HG03064 (cell line): ENCODE measurements around the gene ETFBKMT.
"Not testable (repeated sequence)": the region's sequence is repeated elsewhere in the genome, so short reads cannot be mapped to it uniquely, and the experiment has no call there.

Experiments used
- ATAC-seq: cut with Tn5 transposase; IDR thresholded peaks from one replicate; pipeline ENCODE4 v1.9.1; 2021; ENCODE audit warnings: low read depth; ENCODE audit not compliant: unreplicated experiment

Gene ETFBKMT

GRCh38 chr12:31651893-31652521 is 7.5 kb upstream of the ETFBKMT start:
- ATAC-seq = no peak

DNA sequence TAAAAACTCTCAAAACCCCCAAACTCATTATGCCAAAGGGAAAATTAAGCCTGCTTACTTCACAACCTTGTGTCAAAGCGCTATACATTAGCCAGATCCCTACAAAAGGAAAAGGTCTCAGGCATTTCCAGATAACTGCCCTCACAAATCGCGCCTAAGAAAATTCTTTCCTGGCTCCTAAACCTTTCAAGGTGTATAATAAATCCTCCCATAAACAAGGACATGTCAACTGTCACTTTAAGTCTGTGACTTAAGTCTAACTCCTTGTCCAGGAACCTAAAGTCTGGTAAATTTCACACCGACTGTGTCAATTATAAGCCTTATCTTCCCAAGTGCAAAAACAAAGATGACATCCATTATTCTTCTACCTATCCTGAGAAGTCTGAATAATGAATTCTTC is 4.3 kb upstream of the ETFBKMT start:
- ATAC-seq = no peak

DNA sequence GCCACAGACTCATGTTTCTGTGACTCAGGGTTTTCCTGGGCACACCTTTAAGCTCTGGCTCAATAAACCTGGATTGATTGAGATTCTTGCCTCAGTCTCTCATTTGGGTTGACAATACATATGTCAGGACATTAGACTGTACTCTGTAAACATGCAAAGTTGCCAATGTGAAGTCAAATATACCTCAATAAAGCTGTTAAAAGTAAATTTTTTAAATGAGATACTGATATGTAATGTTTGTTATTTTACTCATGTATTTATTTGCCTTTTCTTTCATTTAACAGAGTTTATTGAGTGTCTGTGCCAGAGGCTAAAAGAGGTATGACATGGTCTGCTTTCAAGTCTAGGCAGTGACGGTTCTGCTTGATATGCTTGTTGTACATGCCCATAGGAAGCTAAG is 3.7 kb upstream of the ETFBKMT start:
- no peak for ATAC-seq

DNA sequence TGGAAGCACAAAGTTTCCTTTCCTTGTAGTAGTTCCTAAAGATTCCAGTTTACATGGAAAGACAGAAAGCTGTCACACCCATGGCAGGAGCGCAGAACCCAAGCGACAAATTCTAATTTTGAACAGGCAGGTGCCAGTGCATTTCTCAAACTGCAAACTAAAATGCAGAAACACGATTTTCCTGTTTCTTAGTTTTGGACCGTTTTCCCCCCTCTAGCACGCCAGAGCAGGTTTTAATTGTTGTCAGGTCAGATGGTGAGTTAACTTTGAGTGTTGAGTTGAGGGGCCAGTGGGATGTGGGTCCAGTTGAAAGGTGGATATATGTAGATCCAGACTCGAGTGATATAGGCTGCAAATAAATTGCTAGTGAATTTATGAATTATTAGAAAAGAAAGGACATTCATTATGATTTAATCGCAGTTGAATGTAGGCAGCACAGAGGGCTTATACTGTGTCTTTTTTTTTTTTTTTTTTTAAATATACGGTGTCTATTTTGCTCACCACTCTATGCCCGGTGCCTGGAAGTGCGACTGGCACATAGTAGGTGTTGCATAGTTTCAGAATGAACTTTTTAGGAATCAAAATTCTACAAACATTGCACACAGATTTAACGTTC is 909 bp upstream of the ETFBKMT start:
- peak; percentile 4 for ATAC-seq

- ATAC-seq = no peak
Observed at GRCh38 chr12:31662176-31662849, 2.8 kb downstream of the ETFBKMT start.

GRCh38 chr12:31663576-31663975 is 4.1 kb downstream of the ETFBKMT start:
- no peak for ATAC-seq

DNA sequence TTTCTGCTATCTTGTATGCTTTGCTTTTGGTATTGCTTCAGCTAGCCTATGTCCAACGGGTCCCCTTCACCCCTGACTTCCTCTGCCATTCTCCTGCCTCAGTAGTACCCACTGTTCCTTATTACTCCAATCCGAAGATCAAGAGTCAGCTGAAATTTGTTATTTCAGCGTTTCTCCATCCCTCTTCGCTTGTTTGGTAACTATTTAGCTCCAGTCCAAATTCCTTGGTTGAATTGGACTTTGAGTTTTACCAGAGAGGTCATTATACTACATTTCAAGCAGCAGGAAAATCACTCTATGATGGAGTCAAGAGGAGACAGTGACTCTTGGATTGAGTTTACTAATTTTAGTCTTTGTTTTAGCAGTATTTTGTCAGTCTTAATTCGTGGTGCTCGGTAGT is 4.5 kb downstream of the ETFBKMT start:
- no peak for ATAC-seq

DNA sequence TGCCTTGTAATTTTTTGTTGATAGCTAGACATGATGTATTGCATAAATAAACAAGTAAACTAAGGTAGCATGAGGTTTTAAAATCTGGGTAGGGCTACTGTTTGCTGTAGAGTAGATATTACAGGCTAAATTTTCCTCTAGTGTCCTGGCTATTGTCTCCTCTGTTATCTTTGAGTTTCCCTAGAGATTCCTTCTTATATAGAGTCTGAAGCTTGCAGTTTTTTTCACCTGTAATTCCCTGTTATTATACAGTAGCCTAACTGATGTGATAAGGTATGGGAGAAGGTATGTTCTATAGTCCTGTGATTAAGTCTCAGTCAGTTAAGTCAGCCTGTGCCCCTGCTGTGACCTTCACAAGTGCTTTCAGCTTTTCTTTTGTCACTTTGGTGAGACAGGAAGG is 9.5 kb downstream of the ETFBKMT start:
- no peak for ATAC-seq

- ATAC-seq = not testable (repeated sequence)
Observed at GRCh38 chr12:31669582-31669981, 10.1 kb downstream of the ETFBKMT start.

- ATAC-seq = no peak
Observed at GRCh38 chr12:31672521-31672920, 13.0 kb downstream of the ETFBKMT start.

- ATAC-seq = peak; percentile 79
Observed at GRCh38 chr12:31682136-31682962, 22.9 kb downstream of the ETFBKMT start.

DNA sequence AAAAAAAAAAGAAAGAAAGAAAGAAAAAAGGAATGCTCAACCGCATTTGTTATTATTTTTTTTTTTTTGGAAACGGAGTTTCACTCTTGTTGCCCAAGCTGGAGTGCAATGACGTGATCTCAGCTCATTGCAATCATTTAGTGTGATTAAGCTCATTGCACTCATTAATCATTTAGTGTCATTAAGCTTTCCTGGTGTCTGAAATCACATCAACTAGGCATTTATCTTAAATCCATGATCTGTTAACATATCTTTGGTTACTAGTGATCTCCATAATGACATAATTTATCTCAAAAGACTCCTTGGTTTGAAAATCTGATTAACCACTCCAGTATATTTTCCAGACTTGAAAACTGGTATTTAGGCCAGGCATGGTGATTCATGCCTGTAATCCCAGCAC is 26.3 kb downstream of the ETFBKMT start:
- ATAC-seq = no peak

GRCh38 chr12:31687101-31687527 is 27.6 kb downstream of the ETFBKMT start:
- ATAC-seq = no peak

- not testable (repeated sequence) for ATAC-seq
Observed at GRCh38 chr12:31689921-31690320, 30.4 kb downstream of the ETFBKMT start.

DNA sequence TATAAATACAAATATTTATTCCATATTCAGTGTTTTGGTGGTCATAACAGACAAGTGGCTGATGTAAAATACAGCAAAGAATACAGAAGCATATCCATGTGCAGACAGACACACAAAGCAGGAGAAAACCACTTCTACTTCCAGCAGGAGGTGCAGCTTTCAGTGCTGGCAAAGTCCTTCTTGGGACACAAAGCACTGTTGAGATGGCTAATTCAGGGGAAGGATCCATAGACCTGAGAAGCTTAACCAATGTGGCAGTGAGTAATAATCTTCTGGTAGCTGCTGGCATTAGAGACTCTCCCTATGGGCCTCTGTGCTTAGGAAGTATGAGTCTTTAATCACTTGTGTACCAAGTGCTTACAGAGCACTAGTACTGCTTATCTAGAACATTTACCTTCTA is 42.6 kb downstream of the ETFBKMT start:
- no peak for ATAC-seq

GRCh38 chr12:31705621-31706020 is 46.1 kb downstream of the ETFBKMT start:
- ATAC-seq = no peak

DNA sequence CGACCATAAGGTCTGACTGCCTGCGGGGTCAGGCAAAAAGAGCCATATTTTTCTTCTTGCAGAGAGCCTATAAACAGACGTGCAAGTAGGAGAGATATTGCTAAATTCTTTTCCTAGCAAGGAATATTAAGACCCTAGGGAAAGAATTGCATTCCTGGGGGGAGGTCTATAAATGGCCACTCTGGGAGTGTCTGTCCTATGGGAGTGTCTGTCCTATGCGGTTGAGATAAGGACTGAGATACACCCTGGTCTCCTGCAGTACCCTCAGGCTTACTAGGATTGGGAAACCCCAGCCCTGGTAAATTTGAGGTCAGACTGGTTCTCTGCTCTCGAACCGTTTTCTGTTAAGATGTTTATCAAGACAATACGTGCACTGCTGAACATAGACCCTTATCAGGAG is 48.6 kb downstream of the ETFBKMT start:
- ATAC-seq = not testable (repeated sequence)

GRCh38 chr12:31710021-31710818 is 50.7 kb downstream of the ETFBKMT start:
- ATAC-seq = no peak

GRCh38 chr12:31712877-31713276 is 53.4 kb downstream of the ETFBKMT start:
- ATAC-seq = no peak
